ENCODE data around the gene THRSP. TPM values are rescaled to one million over a fixed set of nuclear protein-coding genes. Genes with fewer than 3 reads are reported as not detected.

The THRSP gene
- total RNA-seq, 1 experiment from 2014 or later, result not detected

GRCh38 chr11:78071717-78072116 is 8.1 kb downstream of the THRSP start:
- H3K27me3 Mint-ChIP-seq (ENCODE audit: low read depth), result no peaks in the 10 kb centered on the region
- Histone ChIP-seq H3T11ph (ENCODE audit: low read length) (no peak overlapping the region), H3K23me2 (ENCODE audit: insufficient read length, low read depth, low read length, poor library complexity, severe bottlenecking) (no peaks in the 10 kb centered on the region), H4K91ac (ENCODE audit: insufficient read length, low read depth, low read length) (no peak overlapping the region), H3K79me1 (ENCODE audit: insufficient read depth, low read depth, low read length, poor library complexity, severe bottlenecking) (no peaks in the 10 kb centered on the region), H3K23ac (ENCODE audit: insufficient read length, low read depth, low read length) (no peak overlapping the region), H3K79me2 (ENCODE audit: insufficient read depth, low read length) (peaks cover 8% of the 10 kb centered on the region; the same call in 1 of the 2 replicates), H3K56ac (ENCODE audit: insufficient read length, low read depth, low read length) (no peak overlapping the region), H3K27me3 (ENCODE audit: insufficient read depth, low read length) (no peaks in the 10 kb centered on the region), H3K4me2 (ENCODE audit: insufficient read depth, insufficient read length, low read length) (no peak overlapping the region), H2BK5ac (ENCODE audit: insufficient read length, low read length) (no peak overlapping the region), H3K27ac (ENCODE audit: insufficient read length, low read depth, low read length) (no peak overlapping the region), H2BK120ac (ENCODE audit: low read depth, low read length, poor library complexity, severe bottlenecking) (no peak overlapping the region), H3K9ac (ENCODE audit: extremely low read depth, insufficient read length, low read length) (no peak overlapping the region), H3K4me1 (ENCODE audit: insufficient read depth, low read length) (no peaks in the 10 kb centered on the region), H3K18ac (ENCODE audit: insufficient read length, low read depth, low read length) (no peak overlapping the region), H2AFZ (ENCODE audit: low read length) (no peak overlapping the region), H4K5ac (ENCODE audit: insufficient read length, low read depth, low read length) (no peak overlapping the region), H3K4ac (ENCODE audit: low read depth, low read length) (no peak overlapping the region), H2BK15ac (ENCODE audit: low read depth, low read length) (no peak overlapping the region), H4K8ac (replicated peaks; ENCODE audit: insufficient read length, low read depth, low read length) (no peak overlapping the region), H4K20me1 (ENCODE audit: control insufficient read depth, insufficient read depth, insufficient read length) (no peaks in the 10 kb centered on the region), H3K14ac (ENCODE audit: insufficient read depth, low read length) (no peak overlapping the region), H3K9me3 (ENCODE audit: control insufficient read depth, low read depth, low read length) (no peaks in the 10 kb centered on the region), H2BK12ac (ENCODE audit: insufficient read length, low read depth, low read length) (no peak overlapping the region), H2BK20ac (ENCODE audit: low read depth, low read length, poor library complexity, severe bottlenecking) (no peak overlapping the region), H2AK5ac (ENCODE audit: insufficient read length, low read length) (no peak overlapping the region)
- no peak overlapping the region for H3K4me3 Mint-ChIP-seq
- WGBS (ENCODE audit: extremely low coverage, insufficient read length, low lambda C conversion rate), result no CpG with 5 or more reads among the region's 3 CpGs
- peaks cover 0 to 3% of the 10 kb centered on the region in 2 experiments; a peak in 2 of 4 replicates for H3K4me1 Mint-ChIP-seq
- H3K36me3 Mint-ChIP-seq (ENCODE audit: insufficient read depth in 1 of 3, low read depth in 3 of 3), result peaks cover 21 to 50% (median 49%) of the 10 kb centered on the region in 3 experiments; a peak in 6 of 7 replicates
- no peak overlapping the region for H3K27ac Mint-ChIP-seq
- TF ChIP-seq CTCF (conservative IDR thresholded peaks at IDR 0.05), result no peak
- H3K9me3 Mint-ChIP-seq, result no peaks in the 10 kb centered on the region
- DNase-seq, result no peak

Measured in H9 (cell line).